Upper lobe of left lung (tissue), 6 donors: ENCODE data around the gene SPTBN2. TPM values are rescaled to one million over a fixed set of nuclear protein-coding genes. Genes with fewer than 3 reads are reported as not detected.

ENCODE experiments used
- ATAC-seq, 2 donors: fragments of 200-7000 bp; cut with Tn5 transposase; one replicate each; pipeline ENCODE4 v1.9.1; 2022; ENCODE audit warnings: mild to moderate bottlenecking in 2 of 2, moderate library complexity in 2 of 2; ENCODE audit not compliant: low FRiP score in 2 of 2
- DNase-seq, 2 donors: peaks; one replicate each; pipeline ENCODE4 v3.0.0-alpha.2; 2019 to 2020
- H3K27ac ChIP-seq, 4 donors: fragments of 200-600 bp; sonication (generic); one replicate each; pipeline ENCODE4 v1.5.1; 2016 to 2019
- H3K27me3 ChIP-seq, 4 donors: fragments of 200-600 bp; sonication (generic); one replicate each; pipeline ENCODE4 v1.5.1; 2017 to 2019
- H3K36me3 ChIP-seq, 4 donors: fragments of 200-600 bp; sonication (generic); one replicate each; pipeline ENCODE4 v1.5.1; 2016 to 2019
- H3K4me1 ChIP-seq, 4 donors: fragments of 200-600 bp; sonication (generic); one replicate each; pipeline ENCODE4 v1.5.1; 2018 to 2019
- H3K4me3 ChIP-seq, 4 donors: fragments of 200-600 bp; sonication (generic); one replicate each; pipeline ENCODE4 v1.5.1; 2017 to 2019; ENCODE audit warnings: mild to moderate bottlenecking in 2 of 4, moderate library complexity in 1 of 4
- H3K9me3 ChIP-seq, 4 donors: fragments of 200-600 bp; sonication (generic); one replicate each; pipeline ENCODE4 v1.5.1; 2018 to 2019
- CTCF ChIP-seq, 6 experiments: fragments of 450-650 bp in 4 of 6; fragments of 200-600 bp in 2 of 6; sonication (generic) in 2 of 6; IDR thresholded peaks; one replicate each; pipeline ENCODE4 v1.5.1; 2016 to 2019; ENCODE audit warnings: antibody characterized with exemption in 6 of 6
- EP300 ChIP-seq, 4 donors: sonication (generic); formaldehyde crosslinking; IDR thresholded peaks; one replicate each; pipeline ENCODE4 v1.5.1; 2017; ENCODE audit warnings: antibody characterized with exemption in 4 of 4, control low read depth in 2 of 4
- POLR2A ChIP-seq, 4 donors: fragments of 450-650 bp; IDR thresholded peaks; one replicate each; pipeline ENCODE4 v1.5.1; 2016 to 2017; ENCODE audit warnings: antibody characterized with exemption in 4 of 4, mild to moderate bottlenecking in 2 of 4
- POLR2AphosphoS5 ChIP-seq, 2 donors: sonication (generic); formaldehyde crosslinking; IDR thresholded peaks; one replicate each; pipeline ENCODE4 v1.5.1; 2017; ENCODE audit warnings: antibody characterized with exemption in 2 of 2
- WGBS, 2 donors: methylation state at CpG; one replicate each; pipeline ENCODE4 v1.1.5; 2017 to 2018; 5-methylcytosine and 5-hydroxymethylcytosine counted together
- total RNA-seq, 6 donors: library from RNA; depleted of rRNA in 4 of 6; stranded (reverse); fragments of >200 nt in 4 of 6; gene quantifications; one replicate each; pipeline versions ENCODE4 v1.1.0 to v1.2.1, GENCODE V29; 2016 to 2021
- donor health status: DM: no; HTN: no; CAD: no; lungs with moderate emphysema.
- donor health status: DM: no; HTN: yes; CAD: no; lungs with severe emphysema.

Gene SPTBN2
- total RNA-seq, 6 donors from 2014 or later, result 9.3 to 45.1 (median 21.1) TPM

DNA sequence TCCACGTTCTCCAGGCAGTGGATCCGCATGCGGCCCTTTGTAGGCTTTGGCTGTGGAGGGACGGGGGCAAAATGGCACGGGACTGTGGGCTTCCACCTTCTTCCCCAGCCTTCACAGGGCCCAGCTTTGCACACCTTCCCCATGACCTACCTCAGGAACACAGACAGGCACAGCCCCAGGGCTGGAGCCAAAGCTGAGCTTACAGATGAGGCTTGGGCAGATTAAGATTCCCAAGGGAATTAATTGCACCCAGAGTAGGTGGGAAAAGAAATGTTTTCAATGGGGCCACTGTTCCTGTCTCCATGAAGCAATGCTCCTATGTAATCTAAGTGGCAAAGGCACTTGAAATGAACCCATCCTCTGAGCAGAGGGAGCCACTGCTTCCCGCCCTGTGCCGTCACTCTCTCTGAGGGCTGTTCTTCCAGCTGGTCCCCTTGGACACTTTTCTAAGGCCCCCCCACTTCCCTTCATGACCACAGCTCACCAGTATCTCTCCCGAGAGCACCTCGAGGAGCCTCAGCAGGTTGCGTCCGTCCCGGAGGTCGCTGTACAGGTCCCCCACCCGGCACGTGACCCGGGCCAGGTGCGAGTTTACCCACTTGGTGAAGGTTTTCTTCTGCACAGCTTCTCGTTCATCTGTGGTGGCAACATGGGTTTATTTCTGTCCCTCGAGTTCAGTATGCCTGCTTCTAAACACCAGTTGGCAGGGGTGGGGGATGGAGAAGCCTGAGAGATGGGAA, 13.5 kb downstream of the SPTBN2 start:
- 94 to 95% methylated on average over 18 to 19 of the region's 19 CpGs for WGBS, 2 donors
- no peaks in the 10 kb centered on the region for H3K27me3 ChIP-seq
- H3K27ac ChIP-seq, result no peak overlapping the region
- no peaks in the 10 kb centered on the region for H3K9me3 ChIP-seq
- no peak for TF ChIP-seq CTCF (IDR thresholded peaks at IDR 0.05)
- TF ChIP-seq POLR2AphosphoS5 (IDR thresholded peaks at IDR 0.05), result no peak
- TF ChIP-seq EP300 (IDR thresholded peaks at IDR 0.05), result no peak
- TF ChIP-seq POLR2A (IDR thresholded peaks at IDR 0.05), result no peak
- ATAC-seq, result no peak
- H3K4me1 ChIP-seq, result peaks cover 0 to 7% (median 0%) of the 10 kb centered on the region in 4 donors
- H3K36me3 ChIP-seq, result no peaks in the 10 kb centered on the region
- no peak for DNase-seq
- no peak overlapping the region for H3K4me3 ChIP-seq

GRCh38 chr11:66713746-66714480, 15.1 kb downstream of the SPTBN2 start:
- DNase-seq (no peak), ATAC-seq (no peak)
- no peak for TF ChIP-seq CTCF (IDR thresholded peaks at IDR 0.05)
- 72 to 77% methylated on average over 11 to 12 of the region's 12 CpGs for WGBS, 2 donors
- Histone ChIP-seq H3K36me3 (no peaks in the 10 kb centered on the region), H3K4me1 (peaks cover 0 to 7% (median 0%) of the 10 kb centered on the region in 4 donors), H3K27me3 (no peaks in the 10 kb centered on the region), H3K4me3 (no peak overlapping the region), H3K27ac (no peak overlapping the region), H3K9me3 (no peaks in the 10 kb centered on the region)

DNA sequence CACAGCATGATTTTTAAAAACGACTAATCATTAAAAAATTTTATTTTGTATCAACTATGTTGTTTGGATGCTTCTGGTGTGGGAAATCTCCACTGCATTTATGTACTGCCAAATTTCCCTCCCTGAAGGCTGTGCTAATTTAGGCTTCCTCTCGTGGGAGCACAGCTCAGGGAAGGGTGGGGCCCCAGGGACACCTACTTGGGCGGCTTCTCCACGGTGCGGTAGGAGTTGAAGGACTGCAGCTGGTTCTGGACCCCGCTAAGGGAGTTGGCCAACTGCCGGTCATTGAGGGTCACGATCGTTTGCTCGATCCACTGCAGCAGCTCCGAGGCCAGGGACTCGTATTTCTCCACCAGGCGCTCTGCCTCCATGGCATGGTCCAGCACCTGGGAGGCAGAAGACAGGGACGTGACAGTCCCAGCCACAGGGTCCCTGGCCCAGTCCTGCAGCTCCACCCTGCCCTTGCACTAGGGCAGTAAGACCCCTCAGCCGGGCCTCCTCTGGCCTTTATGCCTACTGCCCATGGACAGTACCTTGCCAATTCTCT, 18.6 kb downstream of the SPTBN2 start:
- 90 to 92% methylated on average over 10 to 15 of the region's 15 CpGs for WGBS, 2 donors
- DNase-seq (no peak), ATAC-seq (no peak)
- Histone ChIP-seq H3K36me3 (no peaks in the 10 kb centered on the region), H3K27ac (no peak overlapping the region), H3K9me3 (no peaks in the 10 kb centered on the region), H3K27me3 (no peaks in the 10 kb centered on the region), H3K4me1 (no peaks in the 10 kb centered on the region), H3K4me3 (no peak overlapping the region)
- TF ChIP-seq EP300 (IDR thresholded peaks at IDR 0.05) (no peak), POLR2AphosphoS5 (IDR thresholded peaks at IDR 0.05) (no peak), CTCF (IDR thresholded peaks at IDR 0.05) (no peak), POLR2A (IDR thresholded peaks at IDR 0.05) (no peak)

GRCh38 chr11:66708701-66709100, 20.3 kb downstream of the SPTBN2 start:
- no peaks in the 10 kb centered on the region for H3K4me1 ChIP-seq
- no peak for TF ChIP-seq POLR2AphosphoS5 (IDR thresholded peaks at IDR 0.05)
- no peak for TF ChIP-seq CTCF (IDR thresholded peaks at IDR 0.05)
- no peak for ATAC-seq
- H3K9me3 ChIP-seq, result no peaks in the 10 kb centered on the region
- H3K36me3 ChIP-seq, result no peaks in the 10 kb centered on the region
- H3K4me3 ChIP-seq, result no peak overlapping the region
- no peak overlapping the region for H3K27ac ChIP-seq
- no peaks in the 10 kb centered on the region for H3K27me3 ChIP-seq
- WGBS, 2 donors, result 93 to 96% methylated on average over 14 of the region's 14 CpGs
- no peak for DNase-seq
